Measurements from ENCODE around the gene GPSM1.

DNA sequence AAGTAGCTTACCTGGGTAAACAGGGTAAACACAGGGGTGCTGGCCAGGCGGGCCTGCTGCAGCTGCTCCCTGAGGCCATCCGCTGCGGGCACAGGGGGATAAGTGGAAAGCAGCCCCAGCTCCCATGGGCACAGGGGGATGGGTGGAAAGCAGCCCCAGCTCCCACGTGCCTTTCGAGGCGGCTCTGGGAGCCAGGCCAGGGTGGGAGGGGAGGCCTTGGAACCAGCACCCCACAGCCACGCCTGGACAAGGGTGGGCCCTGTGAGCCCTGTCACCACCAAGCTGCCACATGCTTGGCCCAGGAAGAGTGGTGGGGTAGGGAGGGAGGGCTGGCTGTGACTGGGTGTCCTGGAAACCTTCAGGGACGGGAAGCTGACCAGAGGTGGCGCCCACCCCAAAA is 54.0 kb downstream of the GPSM1 start:
- TF ChIP-seq POLR2A (IDR thresholded peaks at IDR 0.05) = no peak
- no peak for TF ChIP-seq POLR2AphosphoS5 (IDR thresholded peaks at IDR 0.05)
- TF ChIP-seq, protein P1, sequence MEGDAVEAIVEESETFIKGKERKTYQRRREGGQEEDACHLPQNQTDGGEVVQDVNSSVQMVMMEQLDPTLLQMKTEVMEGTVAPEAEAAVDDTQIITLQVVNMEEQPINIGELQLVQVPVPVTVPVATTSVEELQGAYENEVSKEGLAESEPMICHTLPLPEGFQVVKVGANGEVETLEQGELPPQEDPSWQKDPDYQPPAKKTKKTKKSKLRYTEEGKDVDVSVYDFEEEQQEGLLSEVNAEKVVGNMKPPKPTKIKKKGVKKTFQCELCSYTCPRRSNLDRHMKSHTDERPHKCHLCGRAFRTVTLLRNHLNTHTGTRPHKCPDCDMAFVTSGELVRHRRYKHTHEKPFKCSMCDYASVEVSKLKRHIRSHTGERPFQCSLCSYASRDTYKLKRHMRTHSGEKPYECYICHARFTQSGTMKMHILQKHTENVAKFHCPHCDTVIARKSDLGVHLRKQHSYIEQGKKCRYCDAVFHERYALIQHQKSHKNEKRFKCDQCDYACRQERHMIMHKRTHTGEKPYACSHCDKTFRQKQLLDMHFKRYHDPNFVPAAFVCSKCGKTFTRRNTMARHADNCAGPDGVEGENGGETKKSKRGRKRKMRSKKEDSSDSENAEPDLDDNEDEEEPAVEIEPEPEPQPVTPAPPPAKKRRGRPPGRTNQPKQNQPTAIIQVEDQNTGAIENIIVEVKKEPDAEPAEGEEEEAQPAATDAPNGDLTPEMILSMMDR (IDR thresholded peaks at IDR 0.05) = no peak
- no peak for TF ChIP-seq EP300 (IDR thresholded peaks at IDR 0.05)

Data from sigmoid colon (tissue), 4 donors.